ENCODE data around the gene COMMD2. TPM values are rescaled to one million over a fixed set of nuclear protein-coding genes. Genes with fewer than 3 reads are reported as not detected.

The COMMD2 gene
- total and polyA plus RNA-seq, 12 donors = 4.6 to 22.9 (median 18.8) TPM

DNA sequence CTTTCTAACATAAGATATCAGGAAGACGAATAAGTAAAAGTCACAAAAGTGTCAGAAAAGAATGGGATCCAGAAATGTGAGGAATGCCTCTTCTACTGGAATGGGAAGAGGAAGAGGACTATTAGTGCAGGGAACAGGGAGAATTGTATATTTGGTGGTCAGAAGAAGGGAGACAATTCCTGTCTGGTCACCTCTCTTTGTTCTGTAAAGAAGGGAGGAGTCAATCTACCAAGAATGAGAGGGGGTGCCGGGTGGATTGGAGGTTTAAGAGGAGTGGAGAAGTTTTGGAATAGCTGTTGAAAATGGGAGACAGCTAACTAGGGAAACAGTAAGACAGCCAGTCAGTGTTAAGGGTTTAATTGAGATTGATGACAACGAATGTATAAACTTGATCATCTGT, 20.1 kb downstream of the COMMD2 start:
- Histone ChIP-seq H3K27me3 (no peaks in the 10 kb centered on the region), H3K27ac (no peak overlapping the region), H3K36me3 (peaks cover 0 to 11% (median 0%) of the 10 kb centered on the region in 9 donors), H3K4me3 (no peak overlapping the region), H3K4me1 (no peaks in the 10 kb centered on the region), H3K9me3 (no peaks in the 10 kb centered on the region)
- TF ChIP-seq, protein P1, sequence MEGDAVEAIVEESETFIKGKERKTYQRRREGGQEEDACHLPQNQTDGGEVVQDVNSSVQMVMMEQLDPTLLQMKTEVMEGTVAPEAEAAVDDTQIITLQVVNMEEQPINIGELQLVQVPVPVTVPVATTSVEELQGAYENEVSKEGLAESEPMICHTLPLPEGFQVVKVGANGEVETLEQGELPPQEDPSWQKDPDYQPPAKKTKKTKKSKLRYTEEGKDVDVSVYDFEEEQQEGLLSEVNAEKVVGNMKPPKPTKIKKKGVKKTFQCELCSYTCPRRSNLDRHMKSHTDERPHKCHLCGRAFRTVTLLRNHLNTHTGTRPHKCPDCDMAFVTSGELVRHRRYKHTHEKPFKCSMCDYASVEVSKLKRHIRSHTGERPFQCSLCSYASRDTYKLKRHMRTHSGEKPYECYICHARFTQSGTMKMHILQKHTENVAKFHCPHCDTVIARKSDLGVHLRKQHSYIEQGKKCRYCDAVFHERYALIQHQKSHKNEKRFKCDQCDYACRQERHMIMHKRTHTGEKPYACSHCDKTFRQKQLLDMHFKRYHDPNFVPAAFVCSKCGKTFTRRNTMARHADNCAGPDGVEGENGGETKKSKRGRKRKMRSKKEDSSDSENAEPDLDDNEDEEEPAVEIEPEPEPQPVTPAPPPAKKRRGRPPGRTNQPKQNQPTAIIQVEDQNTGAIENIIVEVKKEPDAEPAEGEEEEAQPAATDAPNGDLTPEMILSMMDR (IDR thresholded peaks at IDR 0.05) = no peak
- WGBS, 2 donors = 88 to 97% methylated on average over 3 of the region's 3 CpGs
- DNase-seq (no peak), ATAC-seq (no peak)
- intact Hi-C loops (cut with DNase I) = no loop called here

DNA sequence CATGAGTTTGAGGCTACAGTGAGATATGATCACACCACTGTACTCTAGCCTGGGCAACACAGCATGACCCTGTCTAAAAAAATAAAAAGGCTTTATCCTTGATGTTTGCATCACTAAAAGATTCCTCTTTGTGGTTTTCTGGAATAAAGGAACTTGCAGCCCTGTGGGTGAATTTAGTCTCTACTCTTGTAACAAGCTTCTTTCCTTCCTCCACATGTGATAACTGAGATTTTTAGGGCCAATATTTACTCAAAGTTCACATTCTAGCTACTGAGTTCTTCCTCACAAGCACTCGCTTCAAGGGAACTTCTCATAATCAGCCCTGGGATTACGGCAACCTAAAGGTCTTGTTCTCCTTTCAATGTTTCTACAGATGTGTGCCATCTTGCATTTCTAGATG, 24.6 kb downstream of the COMMD2 start:
- ATAC-seq (no peak), DNase-seq (no peak)
- Histone ChIP-seq H3K9me3 (no peaks in the 10 kb centered on the region), H3K36me3 (no peaks in the 10 kb centered on the region), H3K4me3 (no peak overlapping the region), H3K27me3 (no peaks in the 10 kb centered on the region), H3K27ac (no peak overlapping the region), H3K4me1 (no peaks in the 10 kb centered on the region)
- intact Hi-C loops (cut with DNase I) = no loop called here
- 92 to 99% methylated on average over 2 of the region's 2 CpGs for WGBS, 2 donors
- TF ChIP-seq, protein P1 (IDR thresholded peaks at IDR 0.05) = no peak

DNA sequence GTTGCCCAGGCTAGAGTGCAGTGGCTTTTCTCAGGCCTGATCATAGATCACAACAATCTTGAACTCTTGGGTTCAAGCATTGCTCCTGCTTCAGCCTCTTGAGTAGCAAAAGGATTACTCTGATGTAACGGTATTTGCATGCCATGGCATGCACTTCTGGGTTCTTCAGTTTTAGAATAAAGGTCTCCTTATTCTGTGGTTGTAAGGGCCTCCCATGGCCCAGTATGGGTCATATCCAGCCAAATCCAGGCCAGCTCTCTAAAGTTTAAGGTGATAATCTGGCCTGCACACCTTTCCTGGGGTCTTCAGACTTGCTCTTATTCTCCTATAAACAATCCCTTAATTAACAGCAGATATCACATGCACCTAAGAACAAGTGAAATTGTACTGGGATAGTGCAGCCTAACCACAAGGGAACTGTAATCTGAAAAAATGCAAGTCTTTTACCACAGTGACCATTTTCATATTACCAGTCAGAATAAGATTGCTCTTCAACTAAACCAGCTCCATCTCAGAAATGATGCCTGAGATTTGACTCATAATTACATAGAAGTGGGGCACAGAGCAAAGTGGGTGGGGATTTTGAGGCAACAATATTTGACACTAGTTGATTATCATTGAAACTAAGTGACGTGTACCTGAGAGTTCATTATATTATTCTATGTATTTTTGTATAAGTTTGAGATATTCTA, 25.4 kb downstream of the COMMD2 start:
- no peak for DNase-seq
- Histone ChIP-seq H3K36me3 (no peaks in the 10 kb centered on the region), H3K9me3 (peaks cover 0 to 2% (median 0%) of the 10 kb centered on the region in 11 donors), H3K27ac (no peak overlapping the region), H3K4me3 (no peak overlapping the region), H3K27me3 (no peaks in the 10 kb centered on the region), H3K4me1 (no peaks in the 10 kb centered on the region)
- ATAC-seq = no peak
- intact Hi-C loops (cut with DNase I) = no loop called here
- WGBS, 2 donors = 90 to 92% methylated on average over 2 of the region's 2 CpGs
- TF ChIP-seq, protein P1 (IDR thresholded peaks at IDR 0.05) = no peak

DNA sequence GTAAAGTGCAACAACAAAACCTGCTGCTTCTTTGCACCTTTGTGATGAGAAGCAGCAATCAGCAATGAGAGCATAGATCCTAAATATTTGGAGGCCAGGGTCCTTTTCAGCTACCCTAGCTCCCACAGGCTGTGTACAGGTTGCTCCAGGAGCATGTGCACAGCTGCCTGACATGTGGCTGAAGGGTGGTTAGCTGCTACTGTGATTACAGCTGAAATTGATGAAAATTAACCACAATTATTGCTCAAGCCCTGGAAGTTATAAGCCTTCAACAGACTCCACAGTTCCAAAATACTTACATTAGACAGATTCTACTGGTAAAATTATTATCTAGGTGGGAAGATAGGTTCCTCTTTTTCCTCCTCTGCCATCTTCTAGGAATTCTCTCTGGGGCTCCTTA, 28.5 kb downstream of the COMMD2 start:
- Histone ChIP-seq H3K27ac (no peak overlapping the region), H3K4me3 (no peak overlapping the region), H3K27me3 (no peaks in the 10 kb centered on the region), H3K4me1 (no peaks in the 10 kb centered on the region), H3K36me3 (no peaks in the 10 kb centered on the region), H3K9me3 (peaks cover 0 to 21% (median 9%) of the 10 kb centered on the region in 11 donors)
- DNase-seq (no peak), ATAC-seq (no peak)
- TF ChIP-seq, protein P1 (IDR thresholded peaks at IDR 0.05) = no peak
- intact Hi-C loops (cut with DNase I) = loop anchor here in 1 of 10 donors (5.0 kb wide), 1 partner anchor 211 kb away; no protein-coding TSS in a partner anchor
